HepG2 (cell line): Measurements from ENCODE around the gene CDC34. TPM values are rescaled to one million over a fixed set of nuclear protein-coding genes. Genes with fewer than 3 reads are reported as not detected.

Source experiments
- ADNP ChIP-seq: sonication (generic); formaldehyde crosslinking; IDR thresholded peaks from 2 replicates; pipeline ENCODE4 v1.4.0; 2020; ENCODE audit warnings: missing genetic modification reagents
- FOXP1 ChIP-seq, 2 experiments: fragments of 450-650 bp in 1 of 2; IDR thresholded peaks; 2 replicates each; pipeline ENCODE4 v1.6.1; 2017 to 2018; ENCODE audit warnings: antibody characterized with exemption in 1 of 2
- KDM1A ChIP-seq: IDR thresholded peaks from 2 replicates; pipeline ENCODE4 v1.6.1; 2016; ENCODE audit warnings: missing compliant biosample characterization
- MATR3 ChIP-seq: sonication (generic); formaldehyde crosslinking; IDR thresholded peaks from 2 replicates; pipeline ENCODE4 v1.4.0; 2020; ENCODE audit warnings: missing genetic modification reagents
- SAP130 ChIP-seq: IDR thresholded peaks from 2 replicates; pipeline ENCODE4 v1.6.1; 2016; ENCODE audit warnings: low read depth
- SIN3A ChIP-seq: IDR thresholded peaks from 2 replicates; pipeline ENCODE4 v1.6.1; 2011; ENCODE audit warnings: low read depth, mild to moderate bottlenecking, control low read depth, low read length, borderline replicate concordance
- TGIF2 ChIP-seq: IDR thresholded peaks from 2 replicates; pipeline ENCODE4 v1.6.1; 2016; ENCODE audit warnings: control low read depth, missing compliant biosample characterization
- ZFP90 ChIP-seq: sonication (generic); formaldehyde crosslinking; IDR thresholded peaks from 2 replicates; pipeline ENCODE4 v1.8.0; 2022; ENCODE audit warnings: missing genetic modification reagents, mild to moderate bottlenecking, inconsistent platforms, borderline replicate concordance
- ZNF264 ChIP-seq: sonication (generic); formaldehyde crosslinking; IDR thresholded peaks from 2 replicates; pipeline ENCODE4 v1.4.0; 2020; ENCODE audit warnings: missing genetic modification reagents
- ZNF883 ChIP-seq: sonication (generic); formaldehyde crosslinking; IDR thresholded peaks from 2 replicates; pipeline ENCODE4 v1.5.1; 2020; ENCODE audit warnings: mild to moderate bottlenecking, missing genetic modification reagents; ENCODE audit errors: not compliant biosample characterization
- polyA plus RNA-seq, 8 experiments: library from polyadenylated mRNA; depleted of rRNA in 3 of 8; stranded (reverse) in 7 of 8; unstranded in 1 of 8; fragments of >200 nt; fragmentation: Illumina TruSeq in 4 of 8; extraction: Trizol in 4 of 8; gene quantifications; 2 replicates each; pipeline versions ENCODE4 v1.2.1 to v1.2.3, GENCODE V29; 2011 to 2016; ENCODE audit warnings: low read depth in 4 of 8, missing spikeins in 1 of 8, mixed read lengths in 1 of 8; ENCODE audit not compliant: insufficient read depth in 1 of 8
- total RNA-seq, 5 experiments: library from RNA; depleted of rRNA; stranded (reverse); fragments of >200 nt; fragmentation: Illumina TruSeq; extraction: Trizol; gene quantifications; 2 replicates each; pipeline ENCODE4 v1.2.3, GENCODE V29; 2016; ENCODE audit warnings: low read depth in 1 of 5
- TF ChIP-seq, protein P1 (sequence below): sonication (generic); formaldehyde crosslinking; conservative IDR thresholded peaks from 2 replicates; pipeline ENCODE4 v1.4.0; 2020; ENCODE audit warnings: mild to moderate bottlenecking, missing genetic modification reagents, moderate library complexity
- TF ChIP-seq, protein P2 (sequence below): IDR thresholded peaks from 2 replicates; pipeline ENCODE4 v1.6.1; 2016; ENCODE audit warnings: missing compliant biosample characterization, missing genetic modification reagents, borderline replicate concordance
- TF ChIP-seq, protein P3 (sequence below): sonication (generic); formaldehyde crosslinking; IDR thresholded peaks from 2 replicates; pipeline ENCODE4 v1.4.0; 2020; ENCODE audit warnings: mild to moderate bottlenecking, low read depth, missing genetic modification reagents
- TF ChIP-seq, protein P4 (sequence below): sonication (generic); formaldehyde crosslinking; IDR thresholded peaks from 2 replicates; pipeline ENCODE4 v1.8.0; 2022; ENCODE audit warnings: missing genetic modification reagents, mild to moderate bottlenecking, borderline replicate concordance
- TF ChIP-seq, protein P5 (sequence below): sonication (generic); formaldehyde crosslinking; IDR thresholded peaks from 2 replicates; pipeline ENCODE4 v1.4.0; 2020; ENCODE audit warnings: missing genetic modification reagents
- TF ChIP-seq, protein P6 (sequence below): conservative IDR thresholded peaks from 2 replicates; pipeline ENCODE4 v1.6.1; 2018; ENCODE audit warnings: missing genetic modification reagents

The CDC34 gene
- total and polyA plus RNA-seq, 2 of the 13 experiments (the other 11 are each of a cell fraction or from before 2014, with no cell fraction given), result 138 to 150 TPM

DNA sequence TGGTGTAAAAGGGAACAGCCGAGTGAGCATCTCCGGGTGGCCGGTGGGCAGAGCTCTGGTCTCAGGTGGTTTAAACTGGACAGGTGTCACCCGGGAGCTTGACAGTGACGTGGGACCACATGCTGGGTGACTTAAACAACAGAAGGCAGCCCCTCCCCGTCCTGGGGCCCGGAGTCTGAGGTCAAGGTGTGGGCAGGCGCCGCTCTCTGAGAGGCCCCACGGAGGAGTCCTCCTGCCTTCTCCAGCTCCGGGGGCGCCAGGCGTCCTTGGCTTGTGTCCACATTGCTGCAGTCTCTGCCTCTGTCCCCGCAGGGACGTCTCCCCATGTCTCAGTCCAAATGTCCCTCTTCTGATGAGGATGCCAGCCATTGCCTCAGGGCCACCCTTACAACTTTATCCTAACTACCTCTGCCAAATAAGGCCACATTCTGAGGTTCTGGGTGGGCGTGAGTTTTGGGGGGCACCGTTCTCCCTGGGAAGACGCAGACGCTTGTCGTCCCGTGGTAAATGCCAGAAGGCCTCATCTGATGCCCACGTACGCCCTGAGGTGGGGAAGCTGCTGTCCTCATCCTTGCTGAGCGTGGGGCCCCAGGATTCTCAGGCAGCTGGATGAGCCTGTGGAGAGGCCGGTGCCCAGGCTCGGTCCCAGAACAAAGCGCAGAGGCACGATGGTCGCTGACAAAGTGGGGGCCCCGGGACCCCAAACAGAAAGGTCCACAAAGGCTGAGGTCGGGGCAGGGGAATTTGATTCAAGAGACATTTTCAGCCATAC, 25.2 kb downstream of the CDC34 start (continued):
- TF ChIP-seq, protein P1, sequence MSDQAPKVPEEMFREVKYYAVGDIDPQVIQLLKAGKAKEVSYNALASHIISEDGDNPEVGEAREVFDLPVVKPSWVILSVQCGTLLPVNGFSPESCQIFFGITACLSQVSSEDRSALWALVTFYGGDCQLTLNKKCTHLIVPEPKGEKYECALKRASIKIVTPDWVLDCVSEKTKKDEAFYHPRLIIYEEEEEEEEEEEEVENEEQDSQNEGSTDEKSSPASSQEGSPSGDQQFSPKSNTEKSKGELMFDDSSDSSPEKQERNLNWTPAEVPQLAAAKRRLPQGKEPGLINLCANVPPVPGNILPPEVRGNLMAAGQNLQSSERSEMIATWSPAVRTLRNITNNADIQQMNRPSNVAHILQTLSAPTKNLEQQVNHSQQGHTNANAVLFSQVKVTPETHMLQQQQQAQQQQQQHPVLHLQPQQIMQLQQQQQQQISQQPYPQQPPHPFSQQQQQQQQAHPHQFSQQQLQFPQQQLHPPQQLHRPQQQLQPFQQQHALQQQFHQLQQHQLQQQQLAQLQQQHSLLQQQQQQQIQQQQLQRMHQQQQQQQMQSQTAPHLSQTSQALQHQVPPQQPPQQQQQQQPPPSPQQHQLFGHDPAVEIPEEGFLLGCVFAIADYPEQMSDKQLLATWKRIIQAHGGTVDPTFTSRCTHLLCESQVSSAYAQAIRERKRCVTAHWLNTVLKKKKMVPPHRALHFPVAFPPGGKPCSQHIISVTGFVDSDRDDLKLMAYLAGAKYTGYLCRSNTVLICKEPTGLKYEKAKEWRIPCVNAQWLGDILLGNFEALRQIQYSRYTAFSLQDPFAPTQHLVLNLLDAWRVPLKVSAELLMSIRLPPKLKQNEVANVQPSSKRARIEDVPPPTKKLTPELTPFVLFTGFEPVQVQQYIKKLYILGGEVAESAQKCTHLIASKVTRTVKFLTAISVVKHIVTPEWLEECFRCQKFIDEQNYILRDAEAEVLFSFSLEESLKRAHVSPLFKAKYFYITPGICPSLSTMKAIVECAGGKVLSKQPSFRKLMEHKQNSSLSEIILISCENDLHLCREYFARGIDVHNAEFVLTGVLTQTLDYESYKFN (CRISPR knock-in tag), result no peak; the same call in 1 of the 2 replicates
- 0 out of 2 replicates have a peak, but pooled peaks have one; percentile 14 for TF ChIP-seq KDM1A
- 0 out of 2 replicates have a peak, but pooled peaks have one; percentile 50 for TF ChIP-seq ADNP (CRISPR knock-in tag)
- peak; percentile 24; the same call in 1 of the 2 replicates for TF ChIP-seq SIN3A
- TF ChIP-seq ZNF264 (CRISPR knock-in tag), result 0 out of 2 replicates have a peak, but pooled peaks have one; percentile 15
- TF ChIP-seq SAP130, result peak; percentile 36; the same call in 1 of the 2 replicates
- TF ChIP-seq, protein P2, sequence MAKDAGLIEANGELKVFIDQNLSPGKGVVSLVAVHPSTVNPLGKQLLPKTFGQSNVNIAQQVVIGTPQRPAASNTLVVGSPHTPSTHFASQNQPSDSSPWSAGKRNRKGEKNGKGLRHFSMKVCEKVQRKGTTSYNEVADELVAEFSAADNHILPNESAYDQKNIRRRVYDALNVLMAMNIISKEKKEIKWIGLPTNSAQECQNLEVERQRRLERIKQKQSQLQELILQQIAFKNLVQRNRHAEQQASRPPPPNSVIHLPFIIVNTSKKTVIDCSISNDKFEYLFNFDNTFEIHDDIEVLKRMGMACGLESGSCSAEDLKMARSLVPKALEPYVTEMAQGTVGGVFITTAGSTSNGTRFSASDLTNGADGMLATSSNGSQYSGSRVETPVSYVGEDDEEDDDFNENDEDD, result no peak
- TF ChIP-seq, protein P3, sequence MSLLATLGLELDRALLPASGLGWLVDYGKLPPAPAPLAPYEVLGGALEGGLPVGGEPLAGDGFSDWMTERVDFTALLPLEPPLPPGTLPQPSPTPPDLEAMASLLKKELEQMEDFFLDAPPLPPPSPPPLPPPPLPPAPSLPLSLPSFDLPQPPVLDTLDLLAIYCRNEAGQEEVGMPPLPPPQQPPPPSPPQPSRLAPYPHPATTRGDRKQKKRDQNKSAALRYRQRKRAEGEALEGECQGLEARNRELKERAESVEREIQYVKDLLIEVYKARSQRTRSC (CRISPR knock-in tag), result no peak
- TF ChIP-seq TGIF2, result 0 out of 2 replicates have a peak, but pooled peaks have one; percentile 54
- TF ChIP-seq MATR3, result no peak
- peak; percentile 70; the same call in 1 of the 2 replicates for TF ChIP-seq ZFP90 (CRISPR knock-in tag)
- TF ChIP-seq, protein P4, sequence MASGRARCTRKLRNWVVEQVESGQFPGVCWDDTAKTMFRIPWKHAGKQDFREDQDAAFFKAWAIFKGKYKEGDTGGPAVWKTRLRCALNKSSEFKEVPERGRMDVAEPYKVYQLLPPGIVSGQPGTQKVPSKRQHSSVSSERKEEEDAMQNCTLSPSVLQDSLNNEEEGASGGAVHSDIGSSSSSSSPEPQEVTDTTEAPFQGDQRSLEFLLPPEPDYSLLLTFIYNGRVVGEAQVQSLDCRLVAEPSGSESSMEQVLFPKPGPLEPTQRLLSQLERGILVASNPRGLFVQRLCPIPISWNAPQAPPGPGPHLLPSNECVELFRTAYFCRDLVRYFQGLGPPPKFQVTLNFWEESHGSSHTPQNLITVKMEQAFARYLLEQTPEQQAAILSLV (CRISPR knock-in tag), result no peak
- TF ChIP-seq, protein P5, sequence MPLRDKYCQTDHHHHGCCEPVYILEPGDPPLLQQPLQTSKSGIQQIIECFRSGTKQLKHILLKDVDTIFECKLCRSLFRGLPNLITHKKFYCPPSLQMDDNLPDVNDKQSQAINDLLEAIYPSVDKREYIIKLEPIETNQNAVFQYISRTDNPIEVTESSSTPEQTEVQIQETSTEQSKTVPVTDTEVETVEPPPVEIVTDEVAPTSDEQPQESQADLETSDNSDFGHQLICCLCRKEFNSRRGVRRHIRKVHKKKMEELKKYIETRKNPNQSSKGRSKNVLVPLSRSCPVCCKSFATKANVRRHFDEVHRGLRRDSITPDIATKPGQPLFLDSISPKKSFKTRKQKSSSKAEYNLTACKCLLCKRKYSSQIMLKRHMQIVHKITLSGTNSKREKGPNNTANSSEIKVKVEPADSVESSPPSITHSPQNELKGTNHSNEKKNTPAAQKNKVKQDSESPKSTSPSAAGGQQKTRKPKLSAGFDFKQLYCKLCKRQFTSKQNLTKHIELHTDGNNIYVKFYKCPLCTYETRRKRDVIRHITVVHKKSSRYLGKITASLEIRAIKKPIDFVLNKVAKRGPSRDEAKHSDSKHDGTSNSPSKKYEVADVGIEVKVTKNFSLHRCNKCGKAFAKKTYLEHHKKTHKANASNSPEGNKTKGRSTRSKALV, result 0 out of 2 replicates have a peak, but pooled peaks have one; percentile 60
- TF ChIP-seq ZNF883 (CRISPR knock-in tag), result no peak
- no peak for TF ChIP-seq FOXP1 (IDR thresholded peaks at IDR 0.05)
- 0 out of 2 replicates have a peak, but pooled peaks have one; percentile 25 for TF ChIP-seq FOXP1 (CRISPR knock-in tag; IDR thresholded peaks at IDR 0.05)
- TF ChIP-seq, protein P6, sequence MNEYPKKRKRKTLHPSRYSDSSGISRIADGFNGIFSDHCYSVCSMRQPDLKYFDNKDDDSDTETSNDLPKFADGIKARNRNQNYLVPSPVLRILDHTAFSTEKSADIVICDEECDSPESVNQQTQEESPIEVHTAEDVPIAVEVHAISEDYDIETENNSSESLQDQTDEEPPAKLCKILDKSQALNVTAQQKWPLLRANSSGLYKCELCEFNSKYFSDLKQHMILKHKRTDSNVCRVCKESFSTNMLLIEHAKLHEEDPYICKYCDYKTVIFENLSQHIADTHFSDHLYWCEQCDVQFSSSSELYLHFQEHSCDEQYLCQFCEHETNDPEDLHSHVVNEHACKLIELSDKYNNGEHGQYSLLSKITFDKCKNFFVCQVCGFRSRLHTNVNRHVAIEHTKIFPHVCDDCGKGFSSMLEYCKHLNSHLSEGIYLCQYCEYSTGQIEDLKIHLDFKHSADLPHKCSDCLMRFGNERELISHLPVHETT (CRISPR knock-in tag), result 0 out of 2 replicates have a peak, but pooled peaks have one; percentile 20
